Cardiac fibroblast (primary cell): ENCODE measurements around the gene CELSR3.

Experiments
- DNase-seq, 2 donors: peaks; one replicate each; pipeline versions ENCODE4 v3.0.0 to v3.0.0-alpha.2; 2010; ENCODE audit warnings: low read depth in 2 of 2
- H3K4me3 ChIP-seq, 2 donors: replicated peaks in 1 of 2; 1 replicate in 1 of 2; 2 replicates in 1 of 2; pipeline ENCODE4 v1.5.1; 2011; ENCODE audit warnings: low read depth in 2 of 2, low read length in 2 of 2, mild to moderate bottlenecking in 2 of 2, moderate library complexity in 1 of 2
- CTCF ChIP-seq: IDR thresholded peaks from one replicate; pipeline ENCODE4 v1.5.1; 2011; ENCODE audit warnings: low read depth, mild to moderate bottlenecking, low read length, inconsistent platforms

Gene CELSR3

GRCh38 chr3:48695393-48695753 lies 32.7 kb upstream of the CELSR3 start:
- no peak for TF ChIP-seq CTCF
- DNase-seq = peak; percentile 84 to 87
- peak overlapping the region; percentile 45 to 62 for H3K4me3 ChIP-seq

GRCh38 chr3:48694610-48695392 lies 32.1 kb upstream of the CELSR3 start:
- peak overlapping the region; percentile 45 to 62 for H3K4me3 ChIP-seq
- peak; percentile 92 to 94 for DNase-seq
- TF ChIP-seq CTCF = no peak

GRCh38 chr3:48693826-48694225 lies 31.1 kb upstream of the CELSR3 start:
- H3K4me3 ChIP-seq = peak overlapping the region; percentile 45 to 62
- no peak for TF ChIP-seq CTCF
- no peak for DNase-seq

- no peak overlapping the region for H3K4me3 ChIP-seq
- DNase-seq = no peak
- TF ChIP-seq CTCF = no peak
Measured at GRCh38 chr3:48692551-48692950, 29.9 kb upstream of the CELSR3 start.

GRCh38 chr3:48690846-48691458 lies 28.3 kb upstream of the CELSR3 start:
- TF ChIP-seq CTCF = no peak
- no peak for DNase-seq
- H3K4me3 ChIP-seq = no peak overlapping the region

GRCh38 chr3:48689384-48689783 lies 26.7 kb upstream of the CELSR3 start:
- TF ChIP-seq CTCF = no peak
- no peak for DNase-seq
- H3K4me3 ChIP-seq = no peak overlapping the region
